ENCODE measurements around the gene AMN1. TPM values are rescaled to one million over a fixed set of nuclear protein-coding genes. Genes with fewer than 3 reads are reported as not detected.

Gene AMN1
- total RNA-seq, 1 experiment from 2014 or later, result 26.9 TPM

DNA sequence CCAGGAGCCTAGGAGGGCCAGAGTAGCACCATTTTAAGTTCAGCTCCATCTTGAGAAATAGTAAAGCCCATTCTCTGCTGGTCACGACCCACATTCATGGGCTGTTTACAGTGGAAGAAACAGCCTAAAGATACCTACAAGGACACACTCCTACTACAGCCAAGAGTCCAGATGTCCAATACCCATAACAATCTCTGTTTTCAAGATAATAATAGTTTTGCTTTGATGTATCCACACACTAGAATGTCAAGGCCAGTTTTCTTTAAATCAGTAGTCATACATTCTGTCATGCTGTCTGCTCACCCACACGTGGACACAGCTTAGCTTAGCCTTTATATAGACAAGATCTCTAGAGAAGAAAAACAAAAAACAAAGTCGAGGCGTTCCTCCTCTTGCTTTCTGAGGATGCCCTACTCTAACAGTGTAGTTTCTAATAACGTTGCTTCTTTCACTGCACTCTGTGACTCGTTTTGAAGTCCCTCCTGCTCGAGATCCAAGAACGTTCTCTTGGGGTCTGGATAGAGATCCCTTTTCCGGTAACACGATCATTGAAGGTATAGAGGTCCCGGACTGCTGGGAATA lies 87.2 kb downstream of the AMN1 start:
- TF ChIP-seq, protein P1, sequence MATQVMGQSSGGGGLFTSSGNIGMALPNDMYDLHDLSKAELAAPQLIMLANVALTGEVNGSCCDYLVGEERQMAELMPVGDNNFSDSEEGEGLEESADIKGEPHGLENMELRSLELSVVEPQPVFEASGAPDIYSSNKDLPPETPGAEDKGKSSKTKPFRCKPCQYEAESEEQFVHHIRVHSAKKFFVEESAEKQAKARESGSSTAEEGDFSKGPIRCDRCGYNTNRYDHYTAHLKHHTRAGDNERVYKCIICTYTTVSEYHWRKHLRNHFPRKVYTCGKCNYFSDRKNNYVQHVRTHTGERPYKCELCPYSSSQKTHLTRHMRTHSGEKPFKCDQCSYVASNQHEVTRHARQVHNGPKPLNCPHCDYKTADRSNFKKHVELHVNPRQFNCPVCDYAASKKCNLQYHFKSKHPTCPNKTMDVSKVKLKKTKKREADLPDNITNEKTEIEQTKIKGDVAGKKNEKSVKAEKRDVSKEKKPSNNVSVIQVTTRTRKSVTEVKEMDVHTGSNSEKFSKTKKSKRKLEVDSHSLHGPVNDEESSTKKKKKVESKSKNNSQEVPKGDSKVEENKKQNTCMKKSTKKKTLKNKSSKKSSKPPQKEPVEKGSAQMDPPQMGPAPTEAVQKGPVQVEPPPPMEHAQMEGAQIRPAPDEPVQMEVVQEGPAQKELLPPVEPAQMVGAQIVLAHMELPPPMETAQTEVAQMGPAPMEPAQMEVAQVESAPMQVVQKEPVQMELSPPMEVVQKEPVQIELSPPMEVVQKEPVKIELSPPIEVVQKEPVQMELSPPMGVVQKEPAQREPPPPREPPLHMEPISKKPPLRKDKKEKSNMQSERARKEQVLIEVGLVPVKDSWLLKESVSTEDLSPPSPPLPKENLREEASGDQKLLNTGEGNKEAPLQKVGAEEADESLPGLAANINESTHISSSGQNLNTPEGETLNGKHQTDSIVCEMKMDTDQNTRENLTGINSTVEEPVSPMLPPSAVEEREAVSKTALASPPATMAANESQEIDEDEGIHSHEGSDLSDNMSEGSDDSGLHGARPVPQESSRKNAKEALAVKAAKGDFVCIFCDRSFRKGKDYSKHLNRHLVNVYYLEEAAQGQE (IDR thresholded peaks at IDR 0.05; ENCODE audit: low read depth), result no peak
- TF ChIP-seq ZBTB33 (IDR thresholded peaks at IDR 0.05; ENCODE audit: extremely low read depth, insufficient replicate concordance, low read length) (no peak), SRF (IDR thresholded peaks at IDR 0.05; ENCODE audit: low read depth) (no peak), RAD21 (IDR thresholded peaks at IDR 0.05; ENCODE audit: low read depth) (no peak), EZH2phosphoT487 (IDR thresholded peaks at IDR 0.05; ENCODE audit: borderline replicate concordance) (no peak), FOSL1 (IDR thresholded peaks at IDR 0.05; ENCODE audit: low read depth) (no peak), SIN3A (IDR thresholded peaks at IDR 0.05; ENCODE audit: low read depth) (no peak), ZNF274 (IDR thresholded peaks at IDR 0.05; ENCODE audit: low read depth, low read length) (no peak), JUND (IDR thresholded peaks at IDR 0.05) (no peak), CEBPB (IDR thresholded peaks at IDR 0.05; ENCODE audit: low read depth) (no peak)
- Histone ChIP-seq H3K36me3 (ENCODE audit: control insufficient read depth in 1 of 2, insufficient read depth in 2 of 2, low read length in 2 of 2) (no peaks in the 10 kb centered on the region), H2AFZ (ENCODE audit: low read depth, low read length, poor library complexity, severe bottlenecking) (no peak overlapping the region), H3K79me2 (ENCODE audit: insufficient read depth, low read length) (no peaks in the 10 kb centered on the region), H3K4me2 (ENCODE audit: low read length) (no peak overlapping the region), H3K27me3 (ENCODE audit: insufficient read depth, low read length) (no peaks in the 10 kb centered on the region), H3K9me2 (ENCODE audit: insufficient read depth) (no peaks in the 10 kb centered on the region), H3K4me3 (replicated peaks in 1 of 2; ENCODE audit: low read depth in 1 of 2, low read length in 2 of 2) (no peak overlapping the region), H3K9ac (ENCODE audit: low read length) (no peak overlapping the region), H3K4me1 (ENCODE audit: control insufficient read depth in 1 of 2, insufficient read depth in 2 of 2, low read length in 2 of 2) (no peaks in the 10 kb centered on the region), H4K20me1 (ENCODE audit: insufficient read depth) (no peaks in the 10 kb centered on the region), H3K27ac (ENCODE audit: low read depth, low read length) (no peak overlapping the region), H3K9me3 (ENCODE audit: control insufficient read depth in 1 of 2, insufficient read depth in 1 of 2, low read depth in 1 of 2, low read length in 2 of 2) (no peaks in the 10 kb centered on the region)
- intact Hi-C loops (cut with micrococcal nuclease), result no loop called here
- RAD21 ChIA-PET (ENCODE audit: low non-redundant PET in 1 of 2, low total read pairs in 2 of 2, uncharacterized antibody in 2 of 2, unreplicated experiment in 2 of 2), result no interaction called here
- BruUV-seq (replicated peaks), result no TSS peak
- ATAC-seq (no peak), DNase-seq (ENCODE audit: low read depth, low spot score) (no peak)
- POLR2A ChIA-PET, result no interaction called here
- CTCF ChIA-PET, result no interaction called here
